ENCODE measurements around the gene CALCOCO1. TPM values are rescaled to one million over a fixed set of nuclear protein-coding genes. Genes with fewer than 3 reads are reported as not detected.
A peak's percentile ranks its signal among the peaks of the same experiment; 100 is the strongest.

Gene CALCOCO1
- total and polyA plus RNA-seq, 9 of the 15 experiments (the other 6 are each of a cell fraction or from before 2014, with no cell fraction given) = 1.9 to 31.8 (median 11.0) TPM

- no peak overlapping the region for H3K9ac ChIP-seq (ENCODE audit: insufficient read depth in 1 of 2, low read depth in 2 of 2, low read length in 2 of 2)
- no peaks in the 10 kb centered on the region for H4K20me1 ChIP-seq (replicated peaks; ENCODE audit: control insufficient read depth, insufficient read depth, low read length)
- H3K9me1 ChIP-seq (ENCODE audit: control insufficient read depth, insufficient read depth, low read length) = no peaks in the 10 kb centered on the region
- BruUV-seq (replicated peaks) = no TSS peak
- H3K27ac ChIP-seq (ENCODE audit: extremely low read depth, low read depth, low read length) = no peak overlapping the region
- no peak for ATAC-seq
- peaks cover 3 to 6% of the 10 kb centered on the region in 2 experiments; a peak in 3 of 5 replicates for H3K27me3 ChIP-seq (ENCODE audit: control insufficient read depth in 2 of 2, insufficient read depth in 2 of 2, low read length in 2 of 2)
- intact Hi-C loops (cut with micrococcal nuclease) (no loop called here), in situ Hi-C loops (cut with MboI) (no loop called here)
- no peak overlapping the region for H2AFZ ChIP-seq (ENCODE audit: low read depth, low read length)
- no peak for FAIRE-seq
- CTCF ChIA-PET (ENCODE audit: low intra/inter-chr PET ratio) = no interaction called here
- no peak overlapping the region for H3K4me3 ChIP-seq
- no peak for TF ChIP-seq NELFE (IDR thresholded peaks at IDR 0.05; ENCODE audit: insufficient read depth, insufficient read length)
- no peak for TF ChIP-seq GTF2F1 (IDR thresholded peaks at IDR 0.05; ENCODE audit: low read depth, low read length)
- TF ChIP-seq MYNN (IDR thresholded peaks at IDR 0.05) = no peak
- TF ChIP-seq MYNN (CRISPR knock-in tag; IDR thresholded peaks at IDR 0.05) = no peak
- no peak for TF ChIP-seq ETS2 (tag; IDR thresholded peaks at IDR 0.05; ENCODE audit: borderline replicate concordance, poor library complexity, severe bottlenecking)
- TF ChIP-seq, protein P1, sequence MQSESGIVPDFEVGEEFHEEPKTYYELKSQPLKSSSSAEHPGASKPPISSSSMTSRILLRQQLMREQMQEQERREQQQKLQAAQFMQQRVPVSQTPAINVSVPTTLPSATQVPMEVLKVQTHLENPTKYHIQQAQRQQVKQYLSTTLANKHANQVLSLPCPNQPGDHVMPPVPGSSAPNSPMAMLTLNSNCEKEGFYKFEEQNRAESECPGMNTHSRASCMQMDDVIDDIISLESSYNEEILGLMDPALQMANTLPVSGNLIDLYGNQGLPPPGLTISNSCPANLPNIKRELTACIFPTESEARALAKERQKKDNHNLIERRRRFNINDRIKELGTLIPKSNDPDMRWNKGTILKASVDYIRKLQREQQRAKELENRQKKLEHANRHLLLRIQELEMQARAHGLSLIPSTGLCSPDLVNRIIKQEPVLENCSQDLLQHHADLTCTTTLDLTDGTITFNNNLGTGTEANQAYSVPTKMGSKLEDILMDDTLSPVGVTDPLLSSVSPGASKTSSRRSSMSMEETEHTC (IDR thresholded peaks at IDR 0.05) = no peak
- no peak for TF ChIP-seq HDGF (IDR thresholded peaks at IDR 0.05)
- no peak for TF ChIP-seq ZNF134 (CRISPR knock-in tag; conservative IDR thresholded peaks at IDR 0.05)
- TF ChIP-seq ZFP36 (IDR thresholded peaks at IDR 0.05; ENCODE audit: low read depth, low read length, partially characterized antibody) = peak; percentile 79
- DNase-seq (ENCODE audit: extremely low read depth in 1 of 4, low spot score in 3 of 4) = no peak
- H3K4me2 ChIP-seq (ENCODE audit: insufficient read depth, low read length) = no peak overlapping the region
- no peaks in the 10 kb centered on the region for H3K9me3 ChIP-seq (replicated peaks; ENCODE audit: control insufficient read depth, insufficient read depth, low read depth, low read length)
- H3K79me2 ChIP-seq (ENCODE audit: control insufficient read depth, insufficient read depth, low read length) = no peaks in the 10 kb centered on the region
- no peaks in the 10 kb centered on the region; a peak in 1 of 5 replicates for H3K4me1 ChIP-seq (replicated peaks in 1 of 2; ENCODE audit: control insufficient read depth in 2 of 2, insufficient read depth in 2 of 2, low read length in 2 of 2)
- POLR2A ChIA-PET = interaction anchor here (2.7 kb wide), 2 partner anchors 7 to 9 kb away, joined by 14 to 15 read pairs; partner anchors contain the start of gene ATP5MC2
- H3K36me3 ChIP-seq (ENCODE audit: control insufficient read depth, insufficient read depth, low read length) = no peaks in the 10 kb centered on the region
- WGBS (ENCODE audit: insufficient coverage, low coverage, missing lambda C conversion rate) = 14% methylated on average over 3 of the region's 3 CpGs
These were observed 42.5 kb downstream of the CALCOCO1 start for GRCh38 chr12:53684654-53685220.
